ENCODE measurements around the gene SLC1A2.
"Not testable (repeated sequence)": the region's sequence is repeated elsewhere in the genome, so short reads cannot be mapped to it uniquely, and the experiment has no call there.

The SLC1A2 gene

DNA sequence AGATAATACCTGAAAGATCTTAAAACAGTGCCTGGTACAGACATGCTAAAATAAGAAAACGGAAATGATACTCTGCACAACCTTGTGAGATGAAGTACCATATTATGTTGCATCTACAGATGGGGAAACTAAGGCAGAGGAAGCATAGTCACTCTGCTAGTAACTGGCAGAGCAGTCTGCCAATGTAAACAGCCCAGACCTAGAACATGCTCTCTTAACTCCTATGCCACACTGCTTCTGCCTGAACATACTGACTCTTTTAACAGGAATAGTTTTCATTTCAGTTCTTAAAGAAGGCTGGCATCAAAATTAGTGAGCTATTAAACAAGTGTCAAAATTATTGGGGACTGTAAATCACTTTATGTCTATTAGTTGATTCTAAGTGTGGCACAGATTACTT, 180.5 kb downstream of the SLC1A2 start:
- no peak for DNase-seq

DNA sequence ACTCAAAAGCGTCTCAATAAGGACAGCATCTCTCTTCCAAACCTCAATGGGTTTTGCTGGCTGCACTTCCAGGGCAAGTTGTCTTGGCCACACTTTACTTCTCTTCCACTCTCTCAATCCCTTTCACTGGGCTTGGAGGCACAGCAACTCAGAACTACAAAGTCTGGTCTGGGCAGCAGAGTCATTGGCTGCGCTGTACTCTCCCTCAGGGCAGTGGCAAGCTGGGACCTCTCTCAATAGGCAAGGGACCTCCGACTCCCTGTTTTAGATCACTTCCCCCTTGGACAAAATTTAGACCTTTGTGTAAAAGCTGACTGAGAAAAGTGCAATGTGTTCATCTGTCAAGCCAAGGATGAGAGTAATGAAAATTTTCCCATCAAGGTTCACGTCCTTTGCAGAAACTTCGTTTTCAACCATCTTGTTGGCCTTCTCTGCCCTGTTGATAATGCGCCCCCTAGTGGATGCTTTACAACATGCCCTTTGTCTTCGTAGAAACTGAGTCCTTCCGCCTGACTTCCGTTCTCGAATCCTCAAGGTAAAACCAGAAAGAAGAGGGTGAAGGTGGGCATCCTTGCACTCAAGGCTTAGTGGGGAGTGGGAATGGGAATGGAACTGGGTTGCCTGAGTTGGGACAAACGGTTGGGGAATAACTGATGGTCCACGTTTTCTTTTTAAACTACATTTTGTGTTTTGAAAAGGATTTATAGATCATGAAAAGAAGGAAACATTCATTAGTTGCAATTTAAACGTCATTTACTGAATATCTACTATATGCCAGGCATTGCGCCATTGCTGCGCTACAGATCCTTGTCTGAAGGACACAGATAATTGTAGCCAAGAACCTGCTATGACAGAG, 181.3 kb downstream of the SLC1A2 start:
- DNase-seq: peak; percentile 62

DNA sequence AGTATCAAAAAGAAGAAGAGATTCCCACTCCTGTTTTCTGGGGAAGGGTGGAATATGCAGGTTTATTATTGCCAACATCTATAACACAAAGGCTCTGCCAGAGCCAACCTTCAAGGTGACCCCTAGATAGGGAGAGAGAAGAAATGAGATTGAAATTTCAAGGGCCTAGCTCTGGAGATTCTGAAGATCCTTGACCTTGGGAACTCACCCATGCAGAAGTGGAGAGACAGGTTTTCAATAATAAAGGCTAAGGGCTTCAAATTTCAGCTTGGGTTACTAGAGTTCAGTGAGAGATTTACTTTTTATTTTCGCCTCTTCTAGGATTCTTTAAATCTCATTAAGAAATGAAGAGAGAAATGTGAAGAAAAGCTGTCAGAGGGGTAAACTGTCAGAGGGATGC, 182.0 kb downstream of the SLC1A2 start:
- DNase-seq: no peak

DNA sequence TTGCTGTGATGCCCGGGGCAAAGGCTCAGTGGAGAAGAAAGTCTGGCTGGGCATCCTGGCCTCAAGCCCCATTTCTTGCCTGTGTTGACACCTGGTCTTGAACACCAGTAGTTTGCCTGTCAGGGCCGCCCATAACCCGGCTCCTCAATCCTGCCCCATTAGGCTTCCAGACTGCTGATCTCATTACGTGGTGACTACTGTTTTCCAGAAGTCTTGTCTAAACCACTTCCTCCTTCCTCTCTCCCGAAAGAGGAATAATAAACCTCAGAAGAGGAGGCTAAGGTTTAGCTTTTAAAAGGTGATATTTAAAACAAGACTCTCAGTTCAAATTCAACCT, 182.7 kb downstream of the SLC1A2 start:
- DNase-seq: no peak

DNA sequence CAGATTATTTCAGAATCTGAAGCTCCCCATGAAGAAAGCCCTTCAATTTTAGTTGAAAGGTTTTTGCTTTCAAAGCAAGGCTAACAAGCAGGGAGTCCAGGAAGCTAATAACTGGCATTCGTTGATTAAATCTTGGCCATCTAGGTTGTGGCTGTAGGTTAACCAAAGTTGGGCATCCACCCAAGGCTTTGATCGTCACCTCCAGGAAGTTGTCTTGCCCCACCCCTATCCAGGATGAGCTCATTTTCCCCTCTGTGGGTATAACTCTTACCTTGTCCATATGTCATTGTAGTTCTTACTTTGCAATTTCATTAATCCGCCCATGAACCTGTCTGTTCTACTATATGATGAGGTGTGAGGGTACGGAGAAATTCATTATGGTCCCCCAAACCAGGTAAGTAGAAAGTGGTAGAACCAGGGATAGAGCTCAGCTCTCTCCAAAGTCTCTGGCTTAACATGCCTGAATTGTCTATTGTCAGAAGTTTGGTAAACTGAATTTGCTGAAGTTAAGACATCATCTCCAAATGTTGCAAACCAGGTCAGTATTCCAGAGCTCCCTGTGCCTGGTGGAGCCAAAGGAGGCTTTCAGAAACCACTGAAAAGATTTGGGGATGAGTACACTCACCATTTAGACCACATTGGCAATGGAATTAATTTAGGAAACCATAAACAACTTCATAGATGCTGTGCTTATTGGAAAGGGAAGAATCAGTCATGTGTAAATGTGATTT, 183.3 kb downstream of the SLC1A2 start:
- DNase-seq: peak; percentile 58

DNA sequence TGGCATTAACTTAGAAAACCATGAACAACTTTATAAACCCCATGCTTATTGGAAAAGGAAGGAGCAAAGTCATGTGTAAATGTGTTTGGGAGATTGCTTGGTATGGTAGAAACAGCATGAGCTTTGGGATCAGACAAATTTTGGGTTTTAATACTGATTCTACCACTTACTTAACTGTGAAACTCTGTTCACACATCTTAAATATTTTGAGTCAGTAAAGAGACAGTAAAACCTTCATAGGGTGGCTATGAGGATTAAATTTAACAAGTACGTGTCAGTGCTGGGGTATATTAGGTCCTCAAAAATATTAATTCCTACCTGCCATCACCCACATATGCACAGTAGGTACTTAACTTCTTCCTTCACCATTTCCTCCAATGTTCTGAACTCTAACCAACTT, 183.9 kb downstream of the SLC1A2 start:
- no peak for DNase-seq

DNA sequence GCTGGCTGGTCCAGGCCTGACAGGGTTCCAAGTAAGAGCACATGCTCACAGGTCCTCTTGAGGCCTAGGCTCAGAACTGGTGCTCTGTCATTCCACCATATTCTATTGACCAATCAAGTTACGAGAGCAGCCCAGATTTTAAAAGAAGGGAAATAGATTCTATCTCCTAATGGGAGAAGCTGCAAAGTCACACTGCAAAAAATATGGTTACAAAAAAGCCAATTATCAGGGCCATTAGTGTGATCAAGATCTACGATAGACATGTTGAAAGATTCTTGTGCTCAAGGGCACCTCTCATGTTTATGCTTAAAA, 184.2 kb downstream of the SLC1A2 start:
- no peak for DNase-seq

DNA sequence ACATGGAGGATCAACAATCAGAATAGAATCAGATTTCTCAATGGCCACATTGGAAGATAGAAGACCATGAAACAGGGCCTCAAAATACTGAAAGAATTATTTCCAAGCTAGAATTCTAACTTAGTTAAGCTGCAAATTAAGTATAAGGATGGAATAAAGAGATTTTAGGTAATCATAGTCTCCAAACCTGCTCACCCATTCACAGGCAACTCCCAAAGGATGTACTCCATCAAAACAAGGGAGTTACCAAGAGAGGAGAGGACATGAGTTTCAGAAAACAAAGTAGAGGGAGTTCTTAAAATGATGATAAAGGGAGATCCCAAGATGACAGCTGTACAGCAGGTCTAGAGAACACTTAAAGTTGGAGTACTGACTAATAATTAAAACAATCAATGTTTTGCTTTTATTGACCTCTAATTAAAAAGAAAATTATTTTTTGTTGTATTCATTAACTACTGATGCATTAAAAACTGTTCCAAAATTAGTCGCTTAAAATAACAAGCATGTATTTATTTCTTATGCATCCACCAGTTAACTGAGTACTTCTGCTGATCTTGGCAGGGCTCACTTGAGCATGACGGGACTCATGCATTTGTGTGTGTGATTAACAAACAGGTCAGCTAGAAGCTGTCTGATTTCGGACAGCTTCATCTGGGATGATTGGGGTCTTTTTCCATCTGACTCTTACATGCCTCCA, 184.8 kb downstream of the SLC1A2 start:
- no peak for DNase-seq

DNA sequence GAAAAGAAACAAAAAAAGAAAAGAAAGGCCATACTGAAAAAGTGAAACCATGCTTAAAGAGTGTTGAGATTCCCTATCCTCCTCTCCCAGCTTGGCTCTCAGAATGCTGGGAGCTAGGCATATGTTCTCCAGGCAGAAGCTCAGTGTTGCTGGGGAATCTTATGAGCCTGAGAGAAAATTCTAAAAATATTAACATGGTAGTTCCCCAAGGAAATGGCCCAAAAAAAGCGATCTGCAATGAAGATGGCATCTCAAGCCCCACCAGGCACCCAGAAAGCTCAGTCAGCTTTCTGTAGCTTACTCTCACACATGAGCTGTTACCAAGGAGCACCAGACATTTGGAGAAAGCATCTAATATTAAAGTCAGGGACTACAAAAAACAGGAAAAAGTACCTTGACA, 185.8 kb downstream of the SLC1A2 start:
- DNase-seq: no peak

DNA sequence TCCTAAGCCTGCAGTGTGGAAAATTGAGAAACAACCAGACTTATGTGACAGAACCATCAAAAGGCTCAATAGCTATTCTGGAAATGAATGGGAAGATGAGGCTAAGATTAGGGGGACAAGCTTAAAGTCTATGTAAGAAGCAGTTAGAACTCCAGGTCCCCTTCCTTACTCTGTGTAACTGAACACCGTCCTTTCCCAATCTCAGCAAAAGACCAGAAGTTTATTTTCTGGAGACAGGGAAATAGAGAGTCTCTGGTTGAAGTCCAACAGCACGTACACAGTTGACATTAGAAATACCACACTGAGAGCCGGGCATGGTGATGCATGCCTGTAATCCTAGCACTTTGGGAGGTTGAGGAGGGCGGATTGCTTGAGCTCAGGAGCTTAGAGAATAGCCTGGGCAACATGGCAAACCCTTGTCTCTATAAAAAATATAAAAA, 186.4 kb downstream of the SLC1A2 start:
- no peak for DNase-seq

DNA sequence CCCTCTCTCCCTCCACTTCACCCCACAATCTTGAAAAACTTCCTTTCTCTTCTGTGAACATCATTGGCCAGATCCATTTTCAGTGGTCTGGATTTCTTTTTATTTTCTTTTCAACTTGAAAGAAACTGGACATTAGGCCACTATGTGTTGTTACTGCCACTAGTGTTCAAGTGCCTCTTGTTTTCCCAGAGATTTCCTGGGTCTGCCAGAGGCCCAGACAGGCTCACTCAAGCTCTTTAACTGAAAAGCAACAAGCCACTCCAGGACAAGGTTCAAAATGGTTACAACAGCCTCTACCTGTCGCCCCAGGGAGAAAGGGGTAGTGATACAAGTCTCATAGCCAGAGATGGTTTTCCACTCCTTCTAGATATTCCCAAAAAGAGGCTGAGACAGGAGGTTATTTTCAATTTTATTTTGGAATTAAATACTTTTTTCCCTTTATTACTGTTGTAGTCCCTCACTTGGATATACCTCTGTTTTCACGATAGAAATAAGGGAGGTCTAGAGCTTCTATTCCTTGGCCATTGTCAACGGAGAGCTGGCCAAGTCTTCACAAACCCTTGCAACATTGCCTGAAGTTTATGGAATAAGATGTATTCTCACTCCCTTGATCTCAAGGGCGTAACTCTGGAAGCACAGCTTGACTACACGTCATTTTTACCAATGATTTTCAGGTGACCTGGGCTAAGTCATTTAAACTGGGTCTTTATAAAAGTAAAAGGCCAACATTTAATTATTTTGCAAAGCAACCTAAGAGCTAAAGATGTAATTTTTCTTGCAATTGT, 188.1 kb downstream of the SLC1A2 start:
- no peak for DNase-seq

DNA sequence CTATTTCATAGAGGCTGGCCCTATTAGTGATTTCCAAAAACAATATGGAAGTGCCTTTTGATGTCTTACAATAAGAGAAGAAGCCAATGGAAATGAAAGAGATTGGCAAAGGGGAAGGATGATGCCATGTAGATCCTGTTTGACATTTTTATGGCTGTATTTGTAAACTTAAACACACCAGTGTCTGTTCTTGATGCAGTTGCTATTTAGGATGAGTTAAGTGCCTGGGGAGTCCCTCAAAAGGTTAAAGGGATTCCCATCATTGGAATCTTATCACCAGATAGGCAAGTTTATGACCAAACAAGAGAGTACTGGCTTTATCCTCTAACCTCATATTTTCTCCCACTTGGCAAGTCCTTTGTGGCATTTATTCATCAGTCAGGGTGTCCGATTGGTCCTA, 189.0 kb downstream of the SLC1A2 start:
- no peak for DNase-seq

DNA sequence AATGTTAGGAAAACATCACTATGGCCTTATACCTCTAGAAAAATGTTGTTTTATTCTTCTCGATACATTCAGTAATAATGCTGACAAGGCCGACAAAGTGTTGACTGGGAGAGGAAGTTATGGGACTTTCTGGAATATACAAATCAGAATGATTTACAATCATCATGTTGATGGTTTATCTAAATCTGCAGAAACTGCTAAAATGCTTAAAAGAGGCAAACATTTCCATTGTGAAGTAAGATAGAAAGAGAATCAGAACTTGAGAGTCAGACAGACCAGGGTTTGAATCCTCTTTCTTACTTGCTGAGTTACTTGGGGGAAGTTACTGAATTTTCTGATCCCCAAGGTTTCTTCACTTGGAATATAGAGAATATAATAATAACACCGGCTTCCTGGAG, 191.0 kb downstream of the SLC1A2 start:
- no peak for DNase-seq

DNA sequence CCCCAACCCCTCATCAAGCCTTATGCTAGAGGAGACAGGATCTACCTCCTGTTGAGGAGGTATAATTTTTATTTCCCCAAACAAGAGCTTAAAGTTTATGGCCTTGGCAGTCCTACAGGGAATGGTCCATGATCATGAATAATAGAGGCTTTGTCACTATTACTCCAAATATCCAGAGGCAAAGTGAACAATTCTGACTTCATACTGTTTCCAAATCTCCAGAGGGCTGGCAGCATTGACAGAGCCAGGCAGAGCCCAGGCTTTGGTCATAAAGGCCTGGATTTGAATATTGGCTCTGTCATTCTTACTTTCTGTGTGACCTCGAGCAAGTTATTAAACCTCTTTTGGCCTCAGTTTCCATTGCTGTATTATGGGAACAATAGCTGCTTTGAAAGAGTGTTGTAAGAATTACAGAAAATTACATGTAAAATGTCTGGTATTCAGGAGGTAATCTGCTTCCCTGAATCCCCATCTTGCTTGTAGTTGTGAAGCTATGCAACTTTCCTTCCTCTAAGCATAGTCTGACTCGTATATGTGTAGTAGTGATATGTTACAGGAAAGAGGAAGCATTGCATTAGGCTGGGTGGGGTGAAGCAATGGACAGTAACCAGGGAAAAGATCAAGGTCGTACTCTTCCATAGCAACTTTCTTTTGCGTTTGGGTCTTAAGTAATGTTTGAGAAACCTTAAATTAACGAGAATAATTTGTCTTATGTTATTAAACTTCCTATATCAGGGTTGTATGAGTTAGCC, 191.6 kb downstream of the SLC1A2 start:
- DNase-seq: no peak

DNA sequence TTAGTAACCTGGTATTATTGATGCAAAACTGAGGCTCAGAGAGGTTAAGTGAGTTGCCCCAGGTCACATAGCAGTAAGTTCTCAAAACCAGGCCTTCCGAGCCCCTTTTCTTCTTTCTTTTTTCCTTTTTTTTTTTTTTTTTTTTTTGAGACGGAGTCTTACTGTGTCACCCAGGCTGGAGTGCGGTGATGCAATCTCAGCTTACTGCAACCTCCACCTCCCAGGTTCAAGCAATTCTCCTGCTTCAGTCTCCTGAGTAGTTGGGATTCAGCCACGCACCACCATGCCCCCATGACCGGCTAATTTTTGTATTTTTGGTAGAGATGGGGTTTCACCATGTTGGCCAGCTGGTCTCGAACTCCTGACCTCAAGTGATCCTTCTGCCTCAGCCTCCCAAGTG, 192.6 kb downstream of the SLC1A2 start:
- not testable (repeated sequence) for DNase-seq

DNA sequence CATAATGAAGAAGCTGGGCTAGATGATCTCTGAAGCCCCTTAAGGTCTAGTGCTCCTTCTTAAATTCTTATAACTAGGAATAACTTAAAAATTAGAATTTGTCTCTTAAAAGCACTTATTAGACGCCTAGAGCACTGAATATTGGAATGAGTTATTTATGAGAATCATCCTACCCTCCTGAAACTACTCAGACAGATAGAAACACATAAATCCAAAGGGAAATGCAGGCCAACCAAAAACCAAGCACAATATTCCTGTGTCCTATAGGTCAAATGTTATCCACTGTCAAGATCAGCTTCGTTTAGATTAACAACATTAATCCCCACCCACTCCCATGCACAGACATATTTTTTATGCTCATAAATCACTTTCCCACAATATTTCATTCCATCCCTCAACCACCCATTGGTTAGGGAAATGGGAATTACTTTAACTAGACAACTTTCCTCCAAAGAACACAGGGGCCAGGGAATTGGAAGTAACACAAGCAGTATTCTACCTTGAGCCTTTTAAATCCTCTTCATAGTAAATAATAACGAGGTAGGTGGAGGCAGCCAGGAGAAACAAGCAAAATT, 193.3 kb downstream of the SLC1A2 start:
- DNase-seq: no peak

DNA sequence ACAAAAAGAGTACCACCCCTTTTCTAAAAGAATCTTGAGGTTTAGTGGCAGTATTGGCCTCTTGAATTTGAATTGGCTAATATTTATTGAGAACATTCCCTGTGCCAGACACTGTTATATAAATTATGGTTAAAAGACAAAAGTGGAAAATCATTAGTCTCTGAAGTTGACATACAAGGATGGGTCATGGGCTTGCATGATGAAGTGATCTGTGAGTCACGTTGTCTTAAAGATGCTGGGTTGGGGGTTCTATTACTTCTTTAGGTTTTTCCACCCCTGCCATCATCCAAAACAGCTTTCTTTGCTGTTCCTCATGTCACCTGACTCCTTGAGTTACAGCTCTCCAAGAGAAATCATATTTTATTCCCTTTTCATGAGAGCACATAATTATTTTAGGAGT, 195.4 kb downstream of the SLC1A2 start:
- no peak for DNase-seq

DNA sequence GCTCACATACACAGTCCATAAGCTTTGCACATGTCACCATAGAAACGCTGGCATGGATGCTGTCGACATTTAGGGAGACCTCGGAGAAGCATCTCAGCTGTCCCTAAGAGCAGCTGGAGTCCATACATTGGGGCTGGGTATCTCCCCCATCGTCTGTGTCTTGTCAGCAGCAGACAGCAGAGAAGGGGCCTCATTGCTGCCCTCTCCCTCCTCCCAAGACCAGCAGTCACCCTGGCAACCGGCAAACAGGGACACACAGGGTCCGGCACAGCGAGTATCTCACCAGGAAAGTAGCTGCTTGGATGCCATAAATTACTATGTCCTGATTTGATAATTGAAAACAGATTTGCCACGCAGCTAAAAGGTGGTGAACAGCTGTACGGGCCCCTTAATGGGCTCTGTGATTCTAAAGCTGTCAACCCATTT, 196.0 kb downstream of the SLC1A2 start:
- no peak for DNase-seq

DNA sequence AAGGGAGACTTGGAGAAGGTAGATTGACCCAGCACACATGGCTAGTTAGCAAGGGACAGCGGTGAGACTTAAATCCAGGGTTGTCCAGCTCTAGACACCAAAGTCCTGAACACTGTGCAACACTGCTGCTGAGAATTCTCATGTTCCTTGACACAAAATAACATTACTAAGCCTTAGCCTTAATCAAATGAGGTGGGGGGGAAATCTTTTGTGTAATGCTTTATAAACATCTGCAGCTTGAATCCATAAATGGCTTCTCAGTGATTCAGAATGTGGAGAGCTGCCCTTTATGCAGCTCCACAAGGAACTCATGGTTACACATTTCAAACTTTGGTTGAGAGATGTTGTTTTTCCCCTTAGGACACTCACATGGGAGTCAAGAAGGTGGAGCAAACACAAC, 200.4 kb downstream of the SLC1A2 start:
- no peak for DNase-seq

DNA sequence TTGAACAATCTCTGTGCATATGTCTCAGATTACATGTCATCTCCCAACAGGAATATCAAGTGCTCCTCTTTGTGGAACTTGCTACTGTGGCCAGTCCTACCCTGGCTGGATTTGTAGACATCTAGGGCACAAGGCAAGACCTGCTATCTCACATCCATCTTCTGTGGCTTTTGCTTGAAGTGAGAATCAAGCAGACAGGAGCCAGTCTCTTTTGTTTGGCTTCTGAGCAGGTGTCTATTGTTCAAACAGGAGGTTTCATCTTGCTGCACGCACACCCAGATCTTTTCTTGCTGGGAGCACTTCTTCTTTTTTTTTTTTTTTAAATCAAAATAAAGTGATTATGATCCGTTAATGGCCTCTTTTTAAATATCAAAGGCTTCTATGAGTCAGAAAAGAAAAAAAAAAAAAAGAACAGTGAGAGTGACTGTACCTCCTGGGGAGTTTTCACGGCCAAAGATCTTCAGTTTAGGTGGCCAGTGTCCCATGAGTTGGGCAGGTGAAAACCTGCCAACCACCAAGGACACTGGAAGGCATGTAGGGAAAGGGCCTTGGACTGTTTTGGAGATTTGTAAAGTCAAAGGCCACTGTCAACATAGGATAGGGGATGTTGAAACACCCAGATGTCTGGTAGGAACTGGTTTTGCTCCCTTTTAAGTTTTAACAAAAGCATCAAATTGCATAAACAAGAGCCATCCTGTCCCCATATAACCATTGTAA, 202.2 kb downstream of the SLC1A2 start:
- DNase-seq: peak; percentile 16

DNA sequence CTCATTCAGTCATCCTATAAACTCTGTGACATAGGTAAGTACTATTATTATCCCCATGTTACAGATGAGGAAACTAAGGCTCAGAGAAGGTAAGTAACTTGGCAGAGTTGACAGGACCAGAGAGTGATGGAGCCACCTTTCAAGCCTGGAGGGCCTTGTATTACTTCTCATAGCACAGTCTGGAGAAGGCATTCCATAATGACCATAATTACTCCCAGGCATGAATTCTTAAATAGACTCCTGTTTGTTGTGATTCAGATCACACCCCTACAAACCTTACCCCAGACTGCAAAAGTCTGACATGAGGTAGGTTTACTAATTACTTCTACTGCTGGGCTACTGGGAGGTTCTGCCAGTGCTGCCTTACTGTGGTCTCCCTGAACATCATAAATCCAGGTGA, 203.4 kb downstream of the SLC1A2 start:
- no peak for DNase-seq

Data from stimulated activated CD4-positive, alpha-beta T cell treated with anti-CD3 and anti-CD28 coated beads, Interleukin-4, amount 100 ng/mL, for 24 hours (primary cell).